K562 (cell line): Measurements from ENCODE around the gene IL10RB. TPM values are rescaled to one million over a fixed set of nuclear protein-coding genes. Genes with fewer than 3 reads are reported as not detected.
A peak's percentile ranks its signal among the peaks of the same experiment; 100 is the strongest.

Experiments used
- HNRNPH1 ChIP-seq: fragments of 200-400 bp; formaldehyde crosslinking; optimal IDR thresholded peaks from 2 replicates; pipeline ENCODE3; 2017; ENCODE audit warnings: low read depth, mild to moderate bottlenecking, low read length, moderate library complexity
- KDM5B ChIP-seq: fragments of 200-600 bp; sonication (generic); IDR thresholded peaks from 2 replicates; pipeline ENCODE4 v1.6.1; 2012; ENCODE audit warnings: low read depth, mild to moderate bottlenecking, moderate library complexity, low read length, control low read depth, inconsistent platforms; ENCODE audit not compliant: insufficient replicate concordance
- PURB ChIP-seq: sonication (generic); formaldehyde crosslinking; IDR thresholded peaks from 2 replicates; pipeline ENCODE4 v1.9.0; 2021; ENCODE audit warnings: low read depth, mild to moderate bottlenecking, missing genetic modification reagents
- SNIP1 ChIP-seq: fragments of 450-650 bp; IDR thresholded peaks from 2 replicates; pipeline ENCODE4 v1.7.1; 2017; ENCODE audit warnings: low read depth, mild to moderate bottlenecking
- TEAD2 ChIP-seq: fragments of 450-650 bp; IDR thresholded peaks from 2 replicates; pipeline ENCODE4 v1.6.1; 2016; ENCODE audit warnings: missing genetic modification characterization, control low read depth, missing compliant biosample characterization
- ZNF274 ChIP-seq: IDR thresholded peaks from 2 replicates; pipeline ENCODE4 v1.6.1; 2011; ENCODE audit warnings: low read depth, mild to moderate bottlenecking, low read length, moderate library complexity, borderline replicate concordance
- polyA plus RNA-seq, 8 experiments: library from polyadenylated mRNA; depleted of rRNA in 4 of 8; stranded (reverse) in 5 of 8; unstranded in 3 of 8; fragments of >200 nt; fragmentation: Nextera tagmentation in 2 of 8; fragmentation: Illumina TruSeq in 1 of 8; extraction: Ambion mirVana in 2 of 8; extraction: Trizol in 1 of 8; gene quantifications; 2 replicates each; pipeline versions ENCODE4 v1.2.1 to v1.2.3, GENCODE V29; 2011 to 2014; ENCODE audit warnings: inconsistent platforms in 1 of 8, missing spikeins in 1 of 8
- total RNA-seq, 7 experiments: library from RNA; depleted of rRNA in 6 of 7; stranded (reverse); fragments of >200 nt in 6 of 7; fragmentation: Illumina TruSeq in 2 of 7; extraction: Trizol in 2 of 7; gene quantifications; 2 replicates each; pipeline versions ENCODE4 v1.2.1 to v1.2.3, GENCODE V29; 2011 to 2021; ENCODE audit warnings: low replicate concordance in 1 of 7
- TF ChIP-seq, protein P1 (sequence below): fragments of 450-650 bp; IDR thresholded peaks from 2 replicates; pipeline ENCODE4 v1.7.1; 2018; ENCODE audit warnings: mild to moderate bottlenecking, low read depth; ENCODE audit not compliant: partially characterized antibody
- TF ChIP-seq, protein P2 (sequence below): fragments of 450-650 bp; IDR thresholded peaks from 2 replicates; pipeline ENCODE4 v1.6.1; 2016
- TF ChIP-seq, protein P3 (sequence below): fragments of 450-650 bp; conservative IDR thresholded peaks from 2 replicates; pipeline ENCODE4 v1.6.1; 2016; ENCODE audit warnings: missing genetic modification characterization, low read depth, mild to moderate bottlenecking, control low read depth, missing compliant biosample characterization
- TF ChIP-seq, protein P4 (sequence below): fragments of 150-350 bp; IDR thresholded peaks from 2 replicates; pipeline ENCODE4 v1.6.1; 2014; ENCODE audit warnings: low read depth, mild to moderate bottlenecking, low read length, borderline replicate concordance
- TF ChIP-seq, protein P5 (sequence below): fragments of 250-450 bp; sonication (Bioruptor Pico); IDR thresholded peaks from 2 replicates; pipeline ENCODE4 v1.4.0; 2020; ENCODE audit warnings: borderline replicate concordance
- TF ChIP-seq, protein P6 (sequence below): IDR thresholded peaks from 3 replicates; pipeline ENCODE4 v1.6.1; 2011; ENCODE audit warnings: borderline replicate concordance, mild to moderate bottlenecking; ENCODE audit not compliant: insufficient read length, insufficient read depth
- TF ChIP-seq, protein P7 (sequence below): sonication (generic); formaldehyde crosslinking; IDR thresholded peaks from 2 replicates; pipeline ENCODE4 v1.8.0; 2022; ENCODE audit warnings: mild to moderate bottlenecking, missing genetic modification reagents

IL10RB gene
- total and polyA plus RNA-seq, 9 of the 15 experiments (the other 6 are each of a cell fraction or from before 2014, with no cell fraction given), result 10.9 to 33.8 (median 23.0) TPM

DNA sequence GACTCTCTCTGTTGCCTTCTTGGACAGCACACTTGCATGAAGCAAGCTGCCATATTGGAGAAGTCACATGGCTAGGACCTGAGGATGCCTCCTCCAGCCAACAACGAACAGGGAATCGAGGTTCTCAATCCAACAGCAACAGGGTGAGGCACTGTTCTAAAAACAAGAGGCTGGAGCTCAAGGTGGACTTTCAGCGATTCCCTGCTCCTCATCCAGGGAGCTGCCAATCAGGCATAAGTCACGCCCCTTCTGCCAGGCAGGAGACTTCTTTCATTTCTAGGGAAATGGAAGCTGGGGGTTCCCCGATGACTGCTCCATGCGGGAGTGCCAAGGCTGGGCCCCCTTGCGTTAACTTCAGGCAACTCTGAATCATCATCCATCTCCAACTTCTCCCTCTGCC lies 35.9 kb downstream of the IL10RB start (continued):
- TF ChIP-seq, protein P1, sequence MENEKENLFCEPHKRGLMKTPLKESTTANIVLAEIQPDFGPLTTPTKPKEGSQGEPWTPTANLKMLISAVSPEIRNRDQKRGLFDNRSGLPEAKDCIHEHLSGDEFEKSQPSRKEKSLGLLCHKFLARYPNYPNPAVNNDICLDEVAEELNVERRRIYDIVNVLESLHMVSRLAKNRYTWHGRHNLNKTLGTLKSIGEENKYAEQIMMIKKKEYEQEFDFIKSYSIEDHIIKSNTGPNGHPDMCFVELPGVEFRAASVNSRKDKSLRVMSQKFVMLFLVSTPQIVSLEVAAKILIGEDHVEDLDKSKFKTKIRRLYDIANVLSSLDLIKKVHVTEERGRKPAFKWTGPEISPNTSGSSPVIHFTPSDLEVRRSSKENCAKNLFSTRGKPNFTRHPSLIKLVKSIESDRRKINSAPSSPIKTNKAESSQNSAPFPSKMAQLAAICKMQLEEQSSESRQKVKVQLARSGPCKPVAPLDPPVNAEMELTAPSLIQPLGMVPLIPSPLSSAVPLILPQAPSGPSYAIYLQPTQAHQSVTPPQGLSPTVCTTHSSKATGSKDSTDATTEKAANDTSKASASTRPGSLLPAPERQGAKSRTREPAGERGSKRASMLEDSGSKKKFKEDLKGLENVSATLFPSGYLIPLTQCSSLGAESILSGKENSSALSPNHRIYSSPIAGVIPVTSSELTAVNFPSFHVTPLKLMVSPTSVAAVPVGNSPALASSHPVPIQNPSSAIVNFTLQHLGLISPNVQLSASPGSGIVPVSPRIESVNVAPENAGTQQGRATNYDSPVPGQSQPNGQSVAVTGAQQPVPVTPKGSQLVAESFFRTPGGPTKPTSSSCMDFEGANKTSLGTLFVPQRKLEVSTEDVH, result no peak
- TF ChIP-seq HNRNPH1 (no peak), TEAD2 (tag) (no peak), KDM5B (no peak), PURB (CRISPR knock-in tag) (no peak), SNIP1 (no peak), ZNF274 (no peak)
- TF ChIP-seq, protein P2, sequence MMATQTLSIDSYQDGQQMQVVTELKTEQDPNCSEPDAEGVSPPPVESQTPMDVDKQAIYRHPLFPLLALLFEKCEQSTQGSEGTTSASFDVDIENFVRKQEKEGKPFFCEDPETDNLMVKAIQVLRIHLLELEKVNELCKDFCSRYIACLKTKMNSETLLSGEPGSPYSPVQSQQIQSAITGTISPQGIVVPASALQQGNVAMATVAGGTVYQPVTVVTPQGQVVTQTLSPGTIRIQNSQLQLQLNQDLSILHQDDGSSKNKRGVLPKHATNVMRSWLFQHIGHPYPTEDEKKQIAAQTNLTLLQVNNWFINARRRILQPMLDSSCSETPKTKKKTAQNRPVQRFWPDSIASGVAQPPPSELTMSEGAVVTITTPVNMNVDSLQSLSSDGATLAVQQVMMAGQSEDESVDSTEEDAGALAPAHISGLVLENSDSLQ, result peak; percentile 67
- TF ChIP-seq, protein P3, sequence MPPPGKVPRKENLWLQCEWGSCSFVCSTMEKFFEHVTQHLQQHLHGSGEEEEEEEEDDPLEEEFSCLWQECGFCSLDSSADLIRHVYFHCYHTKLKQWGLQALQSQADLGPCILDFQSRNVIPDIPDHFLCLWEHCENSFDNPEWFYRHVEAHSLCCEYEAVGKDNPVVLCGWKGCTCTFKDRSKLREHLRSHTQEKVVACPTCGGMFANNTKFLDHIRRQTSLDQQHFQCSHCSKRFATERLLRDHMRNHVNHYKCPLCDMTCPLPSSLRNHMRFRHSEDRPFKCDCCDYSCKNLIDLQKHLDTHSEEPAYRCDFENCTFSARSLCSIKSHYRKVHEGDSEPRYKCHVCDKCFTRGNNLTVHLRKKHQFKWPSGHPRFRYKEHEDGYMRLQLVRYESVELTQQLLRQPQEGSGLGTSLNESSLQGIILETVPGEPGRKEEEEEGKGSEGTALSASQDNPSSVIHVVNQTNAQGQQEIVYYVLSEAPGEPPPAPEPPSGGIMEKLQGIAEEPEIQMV, result no peak
- TF ChIP-seq, protein P4, sequence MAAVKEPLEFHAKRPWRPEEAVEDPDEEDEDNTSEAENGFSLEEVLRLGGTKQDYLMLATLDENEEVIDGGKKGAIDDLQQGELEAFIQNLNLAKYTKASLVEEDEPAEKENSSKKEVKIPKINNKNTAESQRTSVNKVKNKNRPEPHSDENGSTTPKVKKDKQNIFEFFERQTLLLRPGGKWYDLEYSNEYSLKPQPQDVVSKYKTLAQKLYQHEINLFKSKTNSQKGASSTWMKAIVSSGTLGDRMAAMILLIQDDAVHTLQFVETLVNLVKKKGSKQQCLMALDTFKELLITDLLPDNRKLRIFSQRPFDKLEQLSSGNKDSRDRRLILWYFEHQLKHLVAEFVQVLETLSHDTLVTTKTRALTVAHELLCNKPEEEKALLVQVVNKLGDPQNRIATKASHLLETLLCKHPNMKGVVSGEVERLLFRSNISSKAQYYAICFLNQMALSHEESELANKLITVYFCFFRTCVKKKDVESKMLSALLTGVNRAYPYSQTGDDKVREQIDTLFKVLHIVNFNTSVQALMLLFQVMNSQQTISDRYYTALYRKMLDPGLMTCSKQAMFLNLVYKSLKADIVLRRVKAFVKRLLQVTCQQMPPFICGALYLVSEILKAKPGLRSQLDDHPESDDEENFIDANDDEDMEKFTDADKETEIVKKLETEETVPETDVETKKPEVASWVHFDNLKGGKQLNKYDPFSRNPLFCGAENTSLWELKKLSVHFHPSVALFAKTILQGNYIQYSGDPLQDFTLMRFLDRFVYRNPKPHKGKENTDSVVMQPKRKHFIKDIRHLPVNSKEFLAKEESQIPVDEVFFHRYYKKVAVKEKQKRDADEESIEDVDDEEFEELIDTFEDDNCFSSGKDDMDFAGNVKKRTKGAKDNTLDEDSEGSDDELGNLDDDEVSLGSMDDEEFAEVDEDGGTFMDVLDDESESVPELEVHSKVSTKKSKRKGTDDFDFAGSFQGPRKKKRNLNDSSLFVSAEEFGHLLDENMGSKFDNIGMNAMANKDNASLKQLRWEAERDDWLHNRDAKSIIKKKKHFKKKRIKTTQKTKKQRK, result no peak
- TF ChIP-seq, protein P5, sequence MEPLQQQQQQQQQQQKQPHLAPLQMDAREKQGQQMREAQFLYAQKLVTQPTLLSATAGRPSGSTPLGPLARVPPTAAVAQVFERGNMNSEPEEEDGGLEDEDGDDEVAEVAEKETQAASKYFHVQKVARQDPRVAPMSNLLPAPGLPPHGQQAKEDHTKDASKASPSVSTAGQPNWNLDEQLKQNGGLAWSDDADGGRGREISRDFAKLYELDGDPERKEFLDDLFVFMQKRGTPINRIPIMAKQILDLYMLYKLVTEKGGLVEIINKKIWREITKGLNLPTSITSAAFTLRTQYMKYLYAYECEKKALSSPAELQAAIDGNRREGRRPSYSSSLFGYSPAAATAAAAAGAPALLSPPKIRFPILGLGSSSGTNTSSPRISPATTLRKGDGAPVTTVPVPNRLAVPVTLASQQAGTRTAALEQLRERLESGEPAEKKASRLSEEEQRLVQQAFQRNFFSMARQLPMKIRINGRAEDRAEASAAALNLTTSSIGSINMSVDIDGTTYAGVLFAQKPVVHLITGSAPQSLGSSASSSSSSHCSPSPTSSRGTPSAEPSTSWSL (CRISPR knock-in tag), result no peak
- TF ChIP-seq, protein P6, sequence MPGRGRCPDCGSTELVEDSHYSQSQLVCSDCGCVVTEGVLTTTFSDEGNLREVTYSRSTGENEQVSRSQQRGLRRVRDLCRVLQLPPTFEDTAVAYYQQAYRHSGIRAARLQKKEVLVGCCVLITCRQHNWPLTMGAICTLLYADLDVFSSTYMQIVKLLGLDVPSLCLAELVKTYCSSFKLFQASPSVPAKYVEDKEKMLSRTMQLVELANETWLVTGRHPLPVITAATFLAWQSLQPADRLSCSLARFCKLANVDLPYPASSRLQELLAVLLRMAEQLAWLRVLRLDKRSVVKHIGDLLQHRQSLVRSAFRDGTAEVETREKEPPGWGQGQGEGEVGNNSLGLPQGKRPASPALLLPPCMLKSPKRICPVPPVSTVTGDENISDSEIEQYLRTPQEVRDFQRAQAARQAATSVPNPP, result no peak
- TF ChIP-seq, protein P7, sequence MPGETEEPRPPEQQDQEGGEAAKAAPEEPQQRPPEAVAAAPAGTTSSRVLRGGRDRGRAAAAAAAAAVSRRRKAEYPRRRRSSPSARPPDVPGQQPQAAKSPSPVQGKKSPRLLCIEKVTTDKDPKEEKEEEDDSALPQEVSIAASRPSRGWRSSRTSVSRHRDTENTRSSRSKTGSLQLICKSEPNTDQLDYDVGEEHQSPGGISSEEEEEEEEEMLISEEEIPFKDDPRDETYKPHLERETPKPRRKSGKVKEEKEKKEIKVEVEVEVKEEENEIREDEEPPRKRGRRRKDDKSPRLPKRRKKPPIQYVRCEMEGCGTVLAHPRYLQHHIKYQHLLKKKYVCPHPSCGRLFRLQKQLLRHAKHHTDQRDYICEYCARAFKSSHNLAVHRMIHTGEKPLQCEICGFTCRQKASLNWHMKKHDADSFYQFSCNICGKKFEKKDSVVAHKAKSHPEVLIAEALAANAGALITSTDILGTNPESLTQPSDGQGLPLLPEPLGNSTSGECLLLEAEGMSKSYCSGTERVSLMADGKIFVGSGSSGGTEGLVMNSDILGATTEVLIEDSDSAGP (CRISPR knock-in tag), result no peak
